ENCODE results near the gene JUND. TPM values are rescaled to one million over a fixed set of nuclear protein-coding genes. Genes with fewer than 3 reads are reported as not detected.

JUND gene
- total and polyA plus RNA-seq, 2 of the 8 experiments (the other 6 are each of a cell fraction or from before 2014, with no cell fraction given): 54.0 to 77.5 TPM

- peak; percentile 34; the same call in 1 of the 2 replicates for TF ChIP-seq TBP (IDR thresholded peaks at IDR 0.05; ENCODE audit: low read depth, low read length)
- TF ChIP-seq JUND (IDR thresholded peaks at IDR 0.05; ENCODE audit: low read length): no peak
- no peak for TF ChIP-seq CBX8 (IDR thresholded peaks at IDR 0.05; ENCODE audit: borderline replicate concordance, low read depth, low read length)
- TF ChIP-seq KDM4A (IDR thresholded peaks at IDR 0.05; ENCODE audit: low read depth, low read length, severe bottlenecking): peak; percentile 1
Observed at GRCh38 chr19:18233224-18233825, 48.1 kb downstream of the JUND start (continued).

Data from H1 (cell line).